GM12891 (cell line): ENCODE measurements around the gene LPCAT4.

Experiments used
- POLR2A ChIP-seq: IDR thresholded peaks from 2 replicates; pipeline ENCODE4 v1.6.1; 2011; ENCODE audit warnings: low read depth, low read length, control low read depth
- POLR2AphosphoS5 ChIP-seq: IDR thresholded peaks from 2 replicates; pipeline ENCODE4 v1.6.1; 2011; ENCODE audit warnings: low read depth, low read length, control low read depth

GRCh38 chr15:34337557-34338306 lies 29.3 kb downstream of the LPCAT4 start, which contains the start of gene SLC12A6:
- TF ChIP-seq POLR2A, result no peak; the same call in 1 of the 2 replicates
- peak; percentile 45; the same call in 1 of the 2 replicates for TF ChIP-seq POLR2AphosphoS5
